Spleen (tissue), 11 donors: ENCODE data around the gene PLA2G4B. TPM values are rescaled to one million over a fixed set of nuclear protein-coding genes. Genes with fewer than 3 reads are reported as not detected.
A peak's percentile ranks its signal among the peaks of the same experiment; 100 is the strongest.

Experiments used
- DNase-seq: peaks from one replicate; pipeline ENCODE4 v3.0.0-alpha.2; 2020
- H3K27ac ChIP-seq, 8 donors: fragments of 200-600 bp; sonication (generic) in 7 of 8; 1 replicate in 4 of 8; 2 replicates in 4 of 8; pipeline versions ENCODE4 v1.5.0 to v1.8.0; 2016 to 2021; ENCODE audit warnings: inconsistent platforms in 4 of 8, mild to moderate bottlenecking in 4 of 8, moderate library complexity in 1 of 8
- H3K27me3 ChIP-seq, 7 donors: fragments of 200-600 bp; sonication (generic) in 6 of 7; replicated peaks in 1 of 7; 1 replicate in 4 of 7; 2 replicates in 3 of 7; pipeline versions ENCODE4 v1.5.0 to v1.8.0; 2016 to 2021; ENCODE audit warnings: inconsistent platforms in 3 of 7, mild to moderate bottlenecking in 1 of 7
- H3K36me3 ChIP-seq, 6 donors: fragments of 200-600 bp; sonication (generic) in 5 of 6; 1 replicate in 4 of 6; 2 replicates in 2 of 6; pipeline versions ENCODE4 v1.5.0 to v1.8.0; 2016 to 2021; ENCODE audit warnings: inconsistent platforms in 2 of 6
- H3K4me1 ChIP-seq, 6 donors: fragments of 200-600 bp; sonication (generic) in 5 of 6; 1 replicate in 3 of 6; 2 replicates in 3 of 6; pipeline versions ENCODE4 v1.5.0 to v1.8.0; 2016 to 2021; ENCODE audit warnings: inconsistent platforms in 3 of 6
- H3K4me3 ChIP-seq, 8 donors: fragments of 200-600 bp; sonication (generic) in 7 of 8; 1 replicate in 4 of 8; 2 replicates in 4 of 8; pipeline versions ENCODE4 v1.5.0 to v1.8.0; 2016 to 2021; ENCODE audit warnings: inconsistent platforms in 4 of 8, mild to moderate bottlenecking in 4 of 8, moderate library complexity in 2 of 8
- H3K9me3 ChIP-seq, 8 donors: fragments of 200-600 bp; sonication (generic) in 7 of 8; 1 replicate in 4 of 8; 2 replicates in 4 of 8; pipeline versions ENCODE4 v1.5.0 to v1.8.0; 2016 to 2021; ENCODE audit warnings: inconsistent platforms in 4 of 8
- POLR2A ChIP-seq, 3 donors: fragments of 450-650 bp; IDR thresholded peaks; one replicate each; pipeline ENCODE4 v1.5.1; 2017; ENCODE audit warnings: antibody characterized with exemption in 3 of 3, mild to moderate bottlenecking in 1 of 3
- POLR2AphosphoS5 ChIP-seq, 3 donors: sonication (generic); formaldehyde crosslinking; IDR thresholded peaks; one replicate each; pipeline ENCODE4 v1.5.1; 2017; ENCODE audit warnings: antibody characterized with exemption in 3 of 3
- WGBS, 5 donors: extraction: QIAGEN DNeasy Blood & Tissue Kit in 3 of 5; methylation state at CpG; one replicate each; pipeline versions ENCODE4 v1.1.5 to v1.1.7; 2013 to 2018; 5-methylcytosine and 5-hydroxymethylcytosine counted together
- intact Hi-C: fragments of 100-400 bp; cut with DNase I; formaldehyde crosslinking; loops from one replicate; pipeline ENCODE4 v1.15.0; 2023; ENCODE audit warnings: low total_unique reads
- polyA plus RNA-seq, 3 donors: library from polyadenylated mRNA; stranded (reverse); fragments of 200-250 nt; gene quantifications; one replicate each; pipeline ENCODE4 v1.2.1, GENCODE V29; 2013
- total RNA-seq, 7 donors: library from RNA; depleted of rRNA in 3 of 7; stranded (reverse); fragments of >200 nt in 3 of 7; fragmentation: NEBNext Ultra II Directional in 4 of 7; extraction: Animal tissue kit (Norgen Biotek cat#: 25700) in 4 of 7; gene quantifications; one replicate each; pipeline versions ENCODE4 v1.1.0 to v1.2.1, GENCODE V29; 2016 to 2021
- TF ChIP-seq, protein P1 (sequence below), 11 experiments: fragments of 200-600 bp in 7 of 11; fragments of 450-650 bp in 4 of 11; sonication (generic) in 4 of 11; IDR thresholded peaks in 8 of 11; conservative IDR thresholded peaks in 3 of 11; 1 replicate in 7 of 11; 2 replicates in 4 of 11; pipeline versions ENCODE4 v1.4.0 to v1.8.0; 2016 to 2021; ENCODE audit warnings: antibody characterized with exemption in 11 of 11, inconsistent platforms in 4 of 11, mild to moderate bottlenecking in 1 of 11
- donor health status: healthy with polysubstance abuse.
- donor health status: DM: no; HTN: no; CAD: no; lungs with moderate emphysema.
- donor health status: DM: no; HTN: no; CAD: no.
- donor health status: Bipolar disorder and iron deficiency.
- donor health status: healthy.
- donor health status: DM: no; HTN: no; CAD: no.
- donor health status: DM: yes; HTN: yes; CAD: no.

The PLA2G4B gene
- total and polyA plus RNA-seq, 10 donors, result 4.0 to 20.8 (median 11.8) TPM

GRCh38 chr15:41872166-41872747, 33.6 kb downstream of the PLA2G4B start:
- no peaks in the 10 kb centered on the region for H3K9me3 ChIP-seq
- no peak for DNase-seq
- no peak overlapping the region for H3K4me3 ChIP-seq
- H3K36me3 ChIP-seq, result no peaks in the 10 kb centered on the region
- 86 to 93% (median 91%) methylated on average over 9 of the region's 9 CpGs for WGBS, 5 donors
- peaks cover 0 to 23% (median 0%) of the 10 kb centered on the region in 7 donors for H3K27me3 ChIP-seq
- intact Hi-C loops, result no loop called here
- H3K27ac ChIP-seq, result no peak overlapping the region
- H3K4me1 ChIP-seq, result no peaks in the 10 kb centered on the region
- TF ChIP-seq, protein P1, sequence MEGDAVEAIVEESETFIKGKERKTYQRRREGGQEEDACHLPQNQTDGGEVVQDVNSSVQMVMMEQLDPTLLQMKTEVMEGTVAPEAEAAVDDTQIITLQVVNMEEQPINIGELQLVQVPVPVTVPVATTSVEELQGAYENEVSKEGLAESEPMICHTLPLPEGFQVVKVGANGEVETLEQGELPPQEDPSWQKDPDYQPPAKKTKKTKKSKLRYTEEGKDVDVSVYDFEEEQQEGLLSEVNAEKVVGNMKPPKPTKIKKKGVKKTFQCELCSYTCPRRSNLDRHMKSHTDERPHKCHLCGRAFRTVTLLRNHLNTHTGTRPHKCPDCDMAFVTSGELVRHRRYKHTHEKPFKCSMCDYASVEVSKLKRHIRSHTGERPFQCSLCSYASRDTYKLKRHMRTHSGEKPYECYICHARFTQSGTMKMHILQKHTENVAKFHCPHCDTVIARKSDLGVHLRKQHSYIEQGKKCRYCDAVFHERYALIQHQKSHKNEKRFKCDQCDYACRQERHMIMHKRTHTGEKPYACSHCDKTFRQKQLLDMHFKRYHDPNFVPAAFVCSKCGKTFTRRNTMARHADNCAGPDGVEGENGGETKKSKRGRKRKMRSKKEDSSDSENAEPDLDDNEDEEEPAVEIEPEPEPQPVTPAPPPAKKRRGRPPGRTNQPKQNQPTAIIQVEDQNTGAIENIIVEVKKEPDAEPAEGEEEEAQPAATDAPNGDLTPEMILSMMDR (IDR thresholded peaks at IDR 0.05 in 8 of 11, conservative IDR thresholded peaks at IDR 0.05 in 3 of 11), result no peak
- TF ChIP-seq POLR2AphosphoS5 (IDR thresholded peaks at IDR 0.05) (no peak), POLR2A (IDR thresholded peaks at IDR 0.05) (no peak)

DNA sequence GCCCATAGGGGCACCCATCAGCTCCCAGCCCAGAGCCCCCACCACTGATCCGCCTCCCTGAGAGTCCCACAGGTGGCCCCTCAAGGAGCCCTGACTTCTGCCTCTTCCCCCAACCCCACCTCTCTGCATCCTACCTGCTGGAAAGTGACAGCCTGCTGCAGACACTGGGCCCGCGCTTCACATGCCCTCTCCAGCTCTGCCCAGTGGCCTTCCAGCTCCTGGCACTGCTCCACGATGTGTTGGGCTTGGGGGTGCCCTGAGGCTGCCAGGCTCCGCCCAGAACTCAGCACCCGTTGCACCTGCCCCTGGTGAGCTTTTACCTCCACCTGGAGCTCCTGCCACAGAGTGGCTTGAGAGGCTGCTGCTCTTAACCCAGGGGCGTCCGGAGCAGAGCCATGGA, 35.1 kb downstream of the PLA2G4B start:
- no peak overlapping the region for H3K4me3 ChIP-seq
- H3K27me3 ChIP-seq, result peaks cover 0 to 33% (median 0%) of the 10 kb centered on the region in 7 donors
- no peaks in the 10 kb centered on the region for H3K9me3 ChIP-seq
- DNase-seq, result no peak
- TF ChIP-seq, protein P1 (IDR thresholded peaks at IDR 0.05 in 8 of 11, conservative IDR thresholded peaks at IDR 0.05 in 3 of 11), result no peak
- TF ChIP-seq POLR2AphosphoS5 (IDR thresholded peaks at IDR 0.05), result no peak
- TF ChIP-seq POLR2A (IDR thresholded peaks at IDR 0.05), result no peak
- H3K27ac ChIP-seq, result no peak overlapping the region
- 80 to 95% (median 91%) methylated on average over 3 to 8 of the region's 8 CpGs for WGBS, 5 donors
- no peaks in the 10 kb centered on the region for H3K4me1 ChIP-seq
- H3K36me3 ChIP-seq, result no peaks in the 10 kb centered on the region
- intact Hi-C loops, result no loop called here

DNA sequence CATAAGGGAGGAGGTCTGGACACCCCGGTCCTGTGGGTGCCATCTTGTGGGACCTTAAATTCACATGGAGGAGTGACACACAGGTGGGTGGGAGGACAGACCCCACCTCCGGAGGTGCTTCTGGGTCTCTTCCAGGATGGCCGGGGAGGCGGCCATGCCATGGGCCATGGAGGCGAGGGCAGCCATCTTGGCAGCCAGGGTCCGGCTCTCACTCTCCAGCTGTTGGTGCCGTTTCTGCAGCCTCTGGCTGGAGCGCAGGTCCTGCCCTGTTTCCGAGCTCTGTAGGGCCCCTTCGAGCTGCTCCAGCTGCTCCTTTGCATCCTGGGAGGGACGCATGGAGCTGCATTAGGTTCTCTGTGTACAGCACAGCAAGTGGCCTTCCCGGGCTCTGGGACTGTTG, 36.1 kb downstream of the PLA2G4B start:
- no peaks in the 10 kb centered on the region for H3K36me3 ChIP-seq
- 88 to 97% (median 92%) methylated on average over 5 to 12 of the region's 12 CpGs for WGBS, 5 donors
- DNase-seq, result no peak
- H3K27ac ChIP-seq, result no peak overlapping the region
- no peaks in the 10 kb centered on the region for H3K9me3 ChIP-seq
- TF ChIP-seq POLR2A (IDR thresholded peaks at IDR 0.05) (no peak), POLR2AphosphoS5 (IDR thresholded peaks at IDR 0.05) (no peak)
- TF ChIP-seq, protein P1 (IDR thresholded peaks at IDR 0.05 in 8 of 11, conservative IDR thresholded peaks at IDR 0.05 in 3 of 11), result no peak
- intact Hi-C loops, result no loop called here
- H3K4me1 ChIP-seq, result no peaks in the 10 kb centered on the region
- H3K4me3 ChIP-seq, result no peak overlapping the region
- H3K27me3 ChIP-seq, result peaks cover 0 to 43% (median 0%) of the 10 kb centered on the region in 7 donors

GRCh38 chr15:41876007-41876406, 37.4 kb downstream of the PLA2G4B start:
- intact Hi-C loops, result no loop called here
- H3K4me3 ChIP-seq, result no peak overlapping the region
- TF ChIP-seq POLR2A (IDR thresholded peaks at IDR 0.05) (no peak), POLR2AphosphoS5 (IDR thresholded peaks at IDR 0.05) (no peak)
- TF ChIP-seq, protein P1 (IDR thresholded peaks at IDR 0.05 in 8 of 11, conservative IDR thresholded peaks at IDR 0.05 in 3 of 11), result no peak
- H3K36me3 ChIP-seq, result no peaks in the 10 kb centered on the region
- H3K27me3 ChIP-seq, result peaks cover 0 to 56% (median 0%) of the 10 kb centered on the region in 7 donors
- H3K9me3 ChIP-seq, result no peaks in the 10 kb centered on the region
- H3K27ac ChIP-seq, result no peak overlapping the region
- H3K4me1 ChIP-seq, result no peaks in the 10 kb centered on the region
- 74 to 81% (median 77%) methylated on average over 12 to 13 of the region's 13 CpGs for WGBS, 5 donors
- peak; percentile 80 for DNase-seq
